ENCODE measurements around the gene STK17B.

The STK17B gene

GRCh38 chr2:196153480-196153879, 17.9 kb downstream of the STK17B start:
- DNase-seq = no peak

GRCh38 chr2:196149948-196150347, 21.4 kb downstream of the STK17B start:
- DNase-seq = no peak

GRCh38 chr2:196148736-196149135, 22.6 kb downstream of the STK17B start:
- DNase-seq = no peak

- DNase-seq = no peak
Measured at GRCh38 chr2:196145256-196145655, 26.1 kb downstream of the STK17B start.

- no peak for DNase-seq
Measured at GRCh38 chr2:196144513-196145126, 26.8 kb downstream of the STK17B start.

GRCh38 chr2:196143730-196144131, 27.6 kb downstream of the STK17B start:
- no peak for DNase-seq

GRCh38 chr2:196142825-196143224, 28.6 kb downstream of the STK17B start:
- no peak for DNase-seq

GRCh38 chr2:196140213-196140612, 31.2 kb downstream of the STK17B start:
- DNase-seq = no peak

- DNase-seq = no peak
Measured at GRCh38 chr2:196137271-196137670, 34.1 kb downstream of the STK17B start.

- DNase-seq = no peak
Measured at GRCh38 chr2:196136151-196136550, 35.2 kb downstream of the STK17B start.

- peak; percentile 32 to 49 for DNase-seq
Measured at GRCh38 chr2:196131949-196132925, 39.1 kb downstream of the STK17B start.

GRCh38 chr2:196131384-196131937, 39.9 kb downstream of the STK17B start:
- DNase-seq = peak; percentile 69 to 73

- no peak for DNase-seq
Measured at GRCh38 chr2:196130039-196130825, 41.1 kb downstream of the STK17B start.

GRCh38 chr2:196128749-196129148, 42.6 kb downstream of the STK17B start:
- DNase-seq = no peak

GRCh38 chr2:196125596-196125995, 45.8 kb downstream of the STK17B start:
- DNase-seq = no peak

- DNase-seq = no peak
Measured at GRCh38 chr2:196123679-196124373, 47.6 kb downstream of the STK17B start.

- DNase-seq = no peak
Measured at GRCh38 chr2:196119926-196120325, 51.5 kb downstream of the STK17B start.

- no peak for DNase-seq
Measured at GRCh38 chr2:196117214-196117705, 54.1 kb downstream of the STK17B start.

- no peak for DNase-seq
Measured at GRCh38 chr2:196113061-196113974, 58.1 kb downstream of the STK17B start.

GRCh38 chr2:196112418-196113034, 58.9 kb downstream of the STK17B start:
- no peak for DNase-seq

- DNase-seq = no peak
Measured at GRCh38 chr2:196108604-196109003, 62.8 kb downstream of the STK17B start.
